NK-92 (cell line): ENCODE measurements around the gene ENGASE.
"Not testable (repeated sequence)": the region's sequence is repeated elsewhere in the genome, so short reads cannot be mapped to it uniquely, and the experiment has no call there.

Experiments used
- DNase-seq: peaks from one replicate; lab custom pipeline; 2025; ENCODE audit not compliant: unreplicated experiment; lab: John Stamatoyannopoulos, UW

The ENGASE gene, protein sequence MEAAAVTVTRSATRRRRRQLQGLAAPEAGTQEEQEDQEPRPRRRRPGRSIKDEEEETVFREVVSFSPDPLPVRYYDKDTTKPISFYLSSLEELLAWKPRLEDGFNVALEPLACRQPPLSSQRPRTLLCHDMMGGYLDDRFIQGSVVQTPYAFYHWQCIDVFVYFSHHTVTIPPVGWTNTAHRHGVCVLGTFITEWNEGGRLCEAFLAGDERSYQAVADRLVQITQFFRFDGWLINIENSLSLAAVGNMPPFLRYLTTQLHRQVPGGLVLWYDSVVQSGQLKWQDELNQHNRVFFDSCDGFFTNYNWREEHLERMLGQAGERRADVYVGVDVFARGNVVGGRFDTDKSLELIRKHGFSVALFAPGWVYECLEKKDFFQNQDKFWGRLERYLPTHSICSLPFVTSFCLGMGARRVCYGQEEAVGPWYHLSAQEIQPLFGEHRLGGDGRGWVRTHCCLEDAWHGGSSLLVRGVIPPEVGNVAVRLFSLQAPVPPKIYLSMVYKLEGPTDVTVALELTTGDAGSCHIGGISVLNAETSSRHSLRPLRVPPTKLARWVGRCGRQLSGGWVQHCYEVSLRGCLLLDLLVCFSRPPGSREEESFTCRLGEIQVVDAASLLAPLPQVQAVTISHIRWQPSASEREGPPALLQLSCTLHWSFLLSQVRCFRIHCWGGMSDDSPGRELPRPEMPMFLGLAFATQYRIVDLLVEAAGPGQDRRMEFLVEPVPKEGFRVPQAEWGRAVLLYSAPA

DNA sequence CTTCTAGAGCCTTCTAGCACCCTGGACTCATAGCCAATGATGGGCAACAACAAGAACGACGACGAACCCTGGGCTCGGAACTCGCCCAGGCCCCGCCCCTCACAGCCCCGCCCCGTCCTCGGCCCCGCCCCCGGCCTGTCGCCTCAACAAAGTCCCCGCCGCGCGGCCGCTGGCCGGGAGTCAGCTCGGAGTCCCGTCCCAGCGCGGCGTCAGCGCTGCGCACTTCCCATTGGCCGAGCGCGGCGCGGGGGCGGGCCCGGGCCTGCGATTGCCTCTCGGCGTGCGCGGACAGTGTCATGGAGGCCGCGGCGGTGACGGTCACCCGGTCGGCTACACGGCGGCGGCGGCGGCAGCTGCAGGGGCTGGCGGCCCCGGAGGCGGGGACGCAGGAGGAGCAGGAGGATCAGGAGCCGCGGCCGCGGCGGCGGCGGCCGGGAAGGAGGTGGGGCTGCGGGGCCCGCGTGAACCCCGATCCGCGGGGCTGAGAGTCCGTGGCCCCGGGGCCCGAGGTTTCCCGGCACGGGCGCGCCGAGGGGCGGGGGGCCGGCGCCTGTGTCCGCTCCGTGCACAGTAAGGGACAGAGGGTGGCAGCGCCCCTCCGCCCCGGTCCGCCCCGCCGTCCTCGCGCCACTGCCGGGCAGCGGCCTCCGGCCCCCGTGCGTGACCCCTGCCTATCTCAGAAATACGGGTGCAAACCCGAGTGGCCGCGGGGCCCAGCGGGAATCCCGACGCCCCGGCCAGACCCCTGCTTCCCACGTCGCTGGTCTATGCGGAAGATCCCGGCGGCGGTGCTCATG is at the start of gene ENGASE:
Gene ENGASE, plus strand, starts transcription at position 176 of the 797 bp plus-strand sequence. Its CDS starts 121 bp downstream, at position 297.
- no peak for DNase-seq

DNA sequence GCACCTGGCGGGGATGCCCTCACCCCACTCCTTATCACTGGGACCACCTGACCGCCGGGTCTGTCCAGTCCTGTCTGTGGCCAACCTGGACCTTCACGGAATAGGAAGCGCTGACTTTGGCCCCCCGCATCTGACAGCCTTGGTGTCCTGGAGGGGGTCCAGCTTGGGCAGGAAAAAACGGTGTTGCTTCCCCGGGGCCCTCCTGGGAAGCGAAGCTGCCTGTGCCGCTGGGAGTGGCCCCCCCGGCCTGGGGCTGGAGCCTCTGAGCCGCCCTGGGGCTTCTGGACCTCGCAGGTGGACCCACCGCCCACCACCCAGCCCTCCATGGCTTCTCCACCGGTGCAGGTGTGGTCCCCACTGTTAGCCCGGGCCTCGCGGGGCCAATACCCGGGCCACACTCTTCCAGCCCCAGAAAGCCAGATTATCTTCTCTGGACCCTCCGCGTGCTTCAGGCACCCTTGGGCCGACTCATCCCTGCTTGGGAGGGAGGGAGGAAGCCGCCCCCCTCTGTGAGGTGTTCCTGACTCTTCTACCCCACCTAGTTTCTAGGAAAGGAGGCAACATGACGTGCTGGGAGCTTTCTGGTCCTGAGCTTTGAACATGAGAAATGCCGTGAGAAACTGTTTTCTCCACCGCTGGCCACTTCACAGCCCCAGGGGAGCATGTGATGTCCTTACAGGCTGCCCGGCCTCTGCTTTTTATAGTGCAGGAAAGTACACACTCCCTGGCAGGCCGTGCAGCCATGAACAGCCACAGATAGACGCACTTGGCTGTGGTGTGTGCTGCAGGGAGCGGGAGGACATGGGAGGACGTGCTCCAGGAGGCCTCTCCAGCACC is 49.5 kb upstream of the ENGASE start:
- DNase-seq = no peak

DNA sequence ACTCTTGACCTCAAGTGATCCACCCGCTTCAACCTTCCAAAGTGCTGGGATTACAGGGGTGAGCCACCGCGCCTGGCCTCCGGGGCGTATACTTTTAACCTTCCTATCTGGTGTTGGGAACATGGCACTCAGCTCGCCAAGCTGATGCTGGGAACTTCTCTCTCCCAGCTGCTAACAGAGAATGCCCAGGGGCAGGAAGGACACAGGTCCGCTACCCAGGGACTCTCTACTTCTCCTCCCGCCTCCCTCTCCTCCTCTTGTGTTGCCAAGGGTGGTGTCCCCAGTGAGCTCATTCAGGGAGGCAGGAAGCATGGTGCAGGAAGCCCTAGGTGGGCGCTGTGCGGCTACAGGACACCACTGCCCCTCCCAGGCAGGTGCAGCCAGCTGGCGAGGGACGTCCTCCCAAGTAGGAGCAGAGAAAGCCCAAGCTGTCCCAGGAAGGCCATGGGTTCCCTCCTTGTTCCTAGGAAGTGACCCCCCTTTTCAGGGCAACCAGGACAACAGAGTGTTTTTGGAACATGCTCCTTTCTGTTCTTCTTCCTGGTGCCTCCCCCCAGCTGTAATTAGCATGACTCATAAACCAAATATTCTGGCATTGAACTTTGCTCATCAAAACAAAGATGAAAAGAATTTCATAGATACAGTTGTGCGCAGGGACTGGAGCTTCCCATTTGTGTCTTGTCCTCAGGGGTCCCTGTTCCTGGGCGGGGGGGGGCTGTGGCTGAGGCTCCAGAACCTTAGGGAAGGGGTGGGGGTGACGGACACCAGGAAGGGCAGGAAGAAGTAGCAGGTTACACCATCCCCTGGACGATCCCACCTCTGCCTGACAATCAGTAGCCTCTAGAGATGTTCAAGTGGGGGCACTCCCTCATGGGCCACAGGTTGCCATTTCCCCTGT is 48.0 kb upstream of the ENGASE start:
- no peak for DNase-seq

DNA sequence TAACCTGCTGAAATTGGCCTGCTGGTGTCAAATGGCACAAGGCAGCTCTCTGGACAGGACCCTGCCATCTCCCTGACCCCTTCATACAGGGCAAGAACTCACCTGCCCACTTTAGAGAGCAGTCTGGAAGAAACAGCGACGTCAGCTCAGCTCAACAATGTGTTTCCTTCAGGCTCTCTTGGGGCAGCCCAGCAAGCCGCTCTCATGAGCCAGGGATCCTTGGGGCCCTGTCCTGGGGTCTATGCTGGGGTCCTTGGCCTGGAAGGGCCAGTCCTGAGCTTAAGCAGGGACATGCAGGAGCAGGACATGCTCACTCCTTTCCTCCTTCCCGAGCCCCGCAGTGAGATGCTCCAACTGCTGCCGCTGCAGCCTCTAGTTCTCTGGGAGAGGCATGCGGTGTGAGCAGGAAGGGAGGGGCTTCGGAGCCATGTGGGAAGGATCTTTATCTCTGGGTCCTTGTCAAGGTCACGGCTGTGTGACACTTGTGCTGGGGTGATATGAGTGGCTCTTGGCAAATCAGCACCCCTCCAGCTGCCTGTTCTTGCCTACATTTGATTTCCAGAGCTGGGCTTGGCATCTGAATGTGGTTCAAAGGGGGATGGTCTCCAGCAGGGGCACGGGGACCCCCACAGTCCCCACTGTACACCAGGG is 47.2 kb upstream of the ENGASE start:
- no peak for DNase-seq

DNA sequence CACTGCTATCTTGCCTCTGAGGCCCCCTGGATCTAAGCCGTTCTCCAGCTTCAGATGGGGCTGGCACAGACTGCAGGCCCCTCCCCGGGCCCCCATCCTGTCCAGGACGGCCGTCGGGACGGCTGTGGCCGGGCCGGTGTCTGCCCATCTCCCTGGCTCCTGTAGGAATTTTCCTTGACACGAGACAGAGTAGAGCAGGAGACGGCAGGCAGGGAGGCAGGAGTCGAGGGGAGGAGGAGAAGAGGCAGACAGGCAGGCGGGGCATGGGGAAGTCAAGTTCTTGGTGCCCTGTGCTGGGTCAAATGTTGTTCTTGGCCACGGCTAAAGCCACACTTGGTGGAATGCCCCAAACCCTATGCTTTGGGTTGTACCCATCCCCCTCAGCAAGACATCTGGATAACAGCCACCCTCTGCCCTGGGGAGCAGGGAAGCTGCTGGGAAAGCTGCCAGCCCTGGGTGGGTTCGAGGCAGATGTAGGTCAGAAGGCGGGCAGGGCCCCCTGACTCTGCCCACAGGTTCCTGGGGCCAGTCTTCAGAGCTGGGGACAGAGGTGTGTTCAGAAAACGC is 46.6 kb upstream of the ENGASE start:
- no peak for DNase-seq

DNA sequence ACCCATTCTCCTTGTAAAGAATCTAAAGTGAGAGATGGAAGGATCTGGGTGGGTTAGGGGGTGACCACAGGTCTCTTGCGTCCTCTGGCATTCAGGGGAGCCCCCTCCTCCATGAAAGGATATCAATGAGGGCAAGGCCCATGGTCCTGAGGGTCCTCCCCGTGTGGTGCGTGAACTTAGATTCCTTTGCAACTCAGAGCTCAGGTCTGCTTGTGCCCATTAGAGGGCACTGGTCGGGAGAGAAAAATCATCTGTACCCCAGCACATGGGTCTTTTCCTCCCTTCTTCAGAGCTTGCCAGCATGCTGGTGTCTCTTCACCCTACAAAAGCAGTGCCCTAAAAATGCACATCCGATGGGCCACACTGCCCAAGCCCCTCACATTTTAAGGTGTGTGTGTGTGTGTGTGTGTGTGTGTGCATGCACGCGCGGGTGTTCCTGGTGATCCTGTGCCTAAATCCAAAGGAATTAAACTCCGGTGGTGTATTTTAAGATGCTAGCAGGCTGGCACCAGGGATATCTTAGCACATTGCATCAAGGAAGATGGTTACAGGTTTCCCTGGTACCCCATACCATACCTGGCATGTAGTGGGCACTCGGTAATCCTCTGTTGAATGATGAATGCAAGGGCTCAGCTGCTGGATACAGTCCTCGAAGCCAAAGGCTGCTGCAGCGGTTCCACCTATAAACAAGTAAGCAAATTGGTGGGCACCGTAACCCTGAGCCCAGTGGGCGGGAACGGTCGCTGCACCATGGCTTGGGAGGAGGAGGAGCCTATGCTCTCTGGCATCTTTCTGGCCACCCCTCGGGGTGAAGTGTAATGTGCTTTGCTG is 45.9 kb upstream of the ENGASE start:
- no peak for DNase-seq

DNA sequence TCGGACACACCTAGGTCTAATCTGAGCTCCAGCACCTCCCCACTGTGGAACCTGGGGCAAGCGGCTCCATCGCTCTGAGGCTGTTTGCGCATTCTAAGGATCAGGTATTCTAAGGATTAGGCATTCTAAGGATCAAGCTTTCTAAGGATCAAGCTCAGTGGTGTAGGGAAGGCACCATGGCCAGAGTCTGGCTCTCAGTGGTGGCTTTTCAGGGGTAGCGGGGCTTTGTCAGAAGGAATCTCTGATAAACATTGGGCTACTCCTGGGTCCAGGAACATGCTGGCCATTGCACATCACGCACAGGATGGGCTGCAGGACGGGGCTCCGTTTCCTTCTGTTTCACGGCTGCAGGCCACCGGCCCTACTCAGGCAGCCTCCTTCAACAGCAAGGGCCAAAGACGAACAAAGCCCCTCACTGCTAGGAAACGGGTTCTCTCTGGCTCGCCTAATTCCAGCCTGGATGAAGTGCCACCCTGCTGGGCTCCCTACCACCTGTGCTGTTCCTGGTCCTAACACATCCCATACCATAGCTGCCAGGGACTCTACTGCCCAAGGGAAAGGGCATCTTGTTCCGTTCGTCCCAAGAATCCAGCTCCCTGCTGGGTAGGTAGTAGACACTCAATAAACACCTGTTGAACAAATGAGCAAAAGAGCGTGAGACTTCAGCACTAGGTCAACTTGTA is 45.2 kb upstream of the ENGASE start:
- DNase-seq = no peak

DNA sequence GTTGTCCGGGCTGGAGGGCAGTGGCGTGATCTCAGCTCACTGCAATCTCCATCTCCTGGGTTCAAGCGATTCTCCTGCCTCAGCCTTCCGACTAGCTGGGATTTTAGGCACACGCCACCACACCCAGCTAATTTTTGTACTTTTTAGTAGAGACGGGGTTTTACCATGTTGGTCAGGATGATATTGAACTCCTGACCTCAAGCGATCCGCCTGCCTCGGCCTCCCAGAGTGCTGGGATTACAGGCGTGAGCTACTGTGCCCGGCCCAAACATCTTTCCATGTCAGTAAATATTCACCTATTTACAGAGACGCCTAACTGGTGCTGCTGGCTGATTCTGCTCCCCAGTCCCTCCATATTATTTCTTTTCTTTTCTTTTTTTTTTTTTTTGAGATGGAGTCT is 44.0 kb upstream of the ENGASE start:
- DNase-seq = not testable (repeated sequence)

DNA sequence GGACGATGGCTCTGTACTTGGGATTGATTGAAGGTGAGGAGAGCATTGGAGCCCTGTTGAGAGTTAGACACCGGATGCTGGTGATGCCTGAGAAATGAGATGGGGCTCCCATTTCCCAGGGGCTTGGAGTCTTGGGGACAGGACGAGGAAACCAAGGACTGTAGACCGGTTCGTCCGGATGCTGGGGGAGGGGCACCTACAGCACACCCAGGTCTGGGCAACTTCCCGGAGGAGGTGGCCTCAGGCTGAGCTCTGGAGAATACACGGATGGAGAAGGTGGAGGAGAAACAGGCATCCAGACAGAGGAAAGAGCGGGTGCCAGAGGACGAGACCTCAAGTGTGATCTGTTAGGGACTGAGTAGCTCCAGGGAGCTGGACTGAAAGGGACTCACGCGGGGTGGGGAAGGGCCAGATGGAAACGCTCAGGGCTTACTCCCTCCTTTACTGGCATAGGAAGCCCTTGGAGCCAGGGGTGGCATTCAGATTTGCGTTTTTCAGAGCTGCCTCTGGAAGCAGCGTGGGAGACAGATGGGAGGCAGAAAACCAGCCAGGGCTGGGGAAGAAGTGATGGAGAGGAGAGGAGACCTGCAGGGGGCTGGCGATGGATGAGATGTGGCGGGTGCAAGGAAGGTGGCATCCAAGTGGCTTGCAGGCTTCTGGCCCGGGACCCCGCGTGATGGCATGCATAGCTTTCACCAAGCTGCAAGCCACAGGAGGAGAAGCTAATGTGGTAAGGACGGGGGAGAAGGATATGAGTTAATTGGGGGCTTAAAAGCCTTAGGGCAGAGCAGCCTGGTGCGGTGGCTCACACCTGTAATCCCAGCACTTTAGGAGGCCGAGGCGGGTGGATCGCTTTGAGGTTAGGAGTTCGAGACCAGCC is 42.4 kb upstream of the ENGASE start:
- DNase-seq = no peak

DNA sequence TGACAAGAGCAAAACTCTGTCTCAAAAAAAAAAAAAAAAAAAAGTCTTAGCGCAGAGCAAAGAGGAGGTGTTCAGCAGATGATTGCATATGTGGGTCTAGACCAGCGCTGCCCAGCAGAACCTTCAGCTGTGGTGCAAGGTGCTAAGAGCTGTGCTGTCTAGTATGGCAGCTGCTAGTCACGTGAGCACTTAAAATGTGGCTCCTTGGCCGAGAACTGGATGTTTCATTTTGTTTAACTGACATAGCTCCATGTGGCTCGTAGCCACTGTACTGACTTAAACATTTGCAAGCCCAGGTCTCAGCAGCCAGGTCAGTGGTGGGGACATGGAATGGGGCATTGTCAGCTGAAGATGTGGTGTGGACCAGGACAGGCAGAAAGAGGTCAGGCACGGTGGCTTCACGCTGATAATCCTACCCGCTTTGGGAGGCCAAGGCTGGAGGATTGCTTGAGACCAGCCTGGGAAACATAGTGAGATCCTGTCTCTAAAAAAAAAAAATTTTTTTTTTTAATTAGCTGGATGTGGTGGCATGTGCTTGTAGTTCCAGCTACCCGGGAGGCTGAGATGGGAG is 41.5 kb upstream of the ENGASE start:
- no peak for DNase-seq

DNA sequence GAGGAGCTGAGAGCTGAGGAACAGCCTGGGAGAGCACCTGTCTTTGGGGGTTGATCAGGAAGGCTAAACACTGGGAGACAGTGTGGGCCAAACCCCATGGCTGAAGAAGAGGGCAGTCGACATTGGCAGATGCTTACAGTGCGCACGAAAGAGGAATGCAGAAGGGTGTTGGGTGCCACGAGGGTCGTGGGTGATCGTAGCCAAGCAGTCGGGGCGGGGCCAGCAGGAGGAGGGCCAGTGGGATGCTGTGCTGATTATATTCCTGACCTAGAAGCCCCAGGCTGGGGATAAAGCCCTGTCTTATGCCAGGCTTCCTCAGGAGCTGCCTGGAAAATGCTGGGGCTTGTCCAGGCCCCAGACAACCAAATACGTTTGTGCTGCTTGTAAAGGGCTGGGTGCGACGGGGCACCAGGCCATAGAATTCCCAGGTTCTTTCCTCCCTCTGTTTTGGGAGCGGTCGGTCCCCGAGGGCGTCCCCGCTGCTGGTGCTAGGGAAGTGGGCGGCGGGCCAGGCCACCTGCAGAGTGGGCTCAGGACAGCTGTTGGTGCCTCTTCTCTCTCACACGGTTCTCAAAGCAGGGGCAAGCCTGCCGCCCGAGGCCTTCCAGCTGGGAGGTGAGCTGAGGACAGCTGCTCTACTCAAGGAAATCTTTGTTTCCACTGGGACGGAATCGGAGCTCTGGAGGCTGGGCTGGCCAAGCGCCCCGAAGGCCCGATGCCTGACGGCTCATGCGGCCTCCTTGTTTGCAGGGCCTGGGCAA is 40.7 kb upstream of the ENGASE start:
- DNase-seq = no peak

DNA sequence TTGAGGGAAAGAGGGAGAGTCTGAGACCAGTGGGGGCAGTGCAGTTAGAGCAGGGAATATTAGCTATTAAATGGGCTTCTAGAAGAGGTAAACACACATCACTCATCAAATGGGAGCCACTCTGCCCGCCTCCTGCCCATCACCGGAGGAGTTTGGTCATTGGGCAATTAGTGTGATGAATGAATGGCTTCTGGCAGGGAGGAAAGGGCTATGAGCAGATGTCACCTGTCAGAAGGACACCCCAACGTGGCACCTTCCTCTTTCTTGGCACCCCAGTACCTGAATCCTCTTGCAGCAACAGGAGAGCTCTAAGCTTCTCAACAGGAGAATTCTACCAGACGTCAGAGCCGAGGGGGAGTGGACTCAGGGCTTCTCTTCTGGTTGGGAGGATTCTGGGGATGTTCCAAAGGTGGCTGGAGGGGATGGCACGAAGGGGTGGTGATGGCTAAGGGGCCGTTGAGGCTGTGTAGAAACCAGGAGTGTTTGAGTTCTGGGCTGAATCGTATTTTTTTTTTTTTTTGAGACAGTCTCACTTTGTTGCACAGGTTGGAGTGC is 39.6 kb upstream of the ENGASE start:
- no peak for DNase-seq

DNA sequence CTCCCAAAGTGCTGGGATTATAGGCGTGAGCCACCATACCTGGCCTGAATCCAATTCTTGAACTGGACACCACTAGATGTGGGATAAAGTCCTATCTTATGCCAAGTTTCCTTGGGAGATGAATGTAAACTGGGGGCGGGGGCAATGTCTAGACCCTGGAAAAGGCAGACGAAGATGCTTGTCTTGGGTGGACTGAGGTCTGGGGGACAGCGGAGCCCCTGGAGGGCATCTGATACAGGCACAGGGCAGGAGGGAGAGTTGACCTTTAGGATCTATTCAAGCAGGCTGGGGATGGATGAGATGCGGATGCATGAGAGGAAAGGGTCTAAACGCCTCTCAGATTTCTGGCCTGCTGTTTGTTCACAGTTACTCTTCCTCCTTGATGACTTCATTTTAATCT is 38.9 kb upstream of the ENGASE start:
- DNase-seq = no peak

DNA sequence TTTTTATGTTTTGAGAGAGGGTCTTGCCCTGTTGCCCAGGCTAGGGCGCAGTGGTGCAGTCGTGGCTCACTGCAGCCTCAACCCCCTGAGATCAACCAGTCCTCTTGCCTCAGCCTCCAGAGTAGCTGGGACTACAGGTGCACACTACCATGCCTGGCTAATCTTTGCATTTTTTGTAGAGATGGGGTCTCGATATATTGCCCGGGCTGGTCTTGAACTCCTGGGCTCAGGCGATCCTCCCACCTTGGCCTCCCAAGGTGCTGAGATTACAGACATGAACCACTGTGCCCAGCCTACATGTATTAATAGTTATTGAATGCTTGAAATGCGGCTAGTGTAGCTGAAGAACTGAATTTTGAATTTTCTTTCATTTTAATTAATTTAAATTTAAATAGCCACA is 38.4 kb upstream of the ENGASE start:
- no peak for DNase-seq

DNA sequence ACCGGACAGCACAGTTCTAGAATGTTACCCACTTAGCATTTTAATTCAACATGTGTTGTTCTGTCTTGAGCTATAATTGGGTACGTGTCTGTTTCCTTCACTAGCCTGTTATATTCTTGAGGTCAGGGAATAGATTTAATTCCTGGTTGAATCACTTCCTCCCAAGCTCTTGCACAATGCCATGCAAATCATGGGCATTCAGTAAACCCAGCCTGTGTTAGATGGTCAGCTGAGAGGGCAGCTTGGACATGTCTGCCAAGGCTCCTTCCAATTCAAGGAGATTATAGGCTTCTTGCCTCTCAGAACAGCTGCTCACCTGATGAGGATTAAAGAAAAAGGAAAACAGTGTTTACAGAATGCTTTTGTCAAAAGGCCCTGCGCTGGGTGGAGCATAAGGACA is 38.0 kb upstream of the ENGASE start:
- DNase-seq = no peak
